ENCODE measurements around the gene NUP54. TPM values are rescaled to one million over a fixed set of nuclear protein-coding genes. Genes with fewer than 3 reads are reported as not detected.

NUP54 gene
- total RNA-seq, 2 donors from 2014 or later = 31.5 to 35.3 TPM

DNA sequence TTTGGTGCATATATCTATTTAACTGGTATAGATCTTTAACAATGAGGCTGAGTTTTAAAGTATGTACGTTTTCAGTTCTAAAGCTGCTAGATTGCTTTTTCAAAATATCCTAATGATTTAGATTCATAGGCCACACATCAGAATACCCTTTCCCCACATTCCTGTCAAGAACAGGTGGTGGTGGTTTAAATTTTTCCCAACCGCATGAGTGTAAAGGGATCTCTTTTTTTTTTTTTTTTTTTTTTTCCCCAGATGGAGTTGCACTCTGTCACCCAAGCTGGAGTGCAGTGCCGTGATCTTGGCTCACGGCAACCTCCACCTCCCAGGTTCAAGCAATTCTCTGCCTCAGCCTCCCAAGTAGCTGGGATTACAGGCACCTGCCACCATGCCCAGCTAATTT, 28.0 kb downstream of the NUP54 start:
- intact Hi-C loops (cut with DNase I) = no loop called here
- peaks cover 8% of the 10 kb centered on the region for H3K36me3 ChIP-seq

DNA sequence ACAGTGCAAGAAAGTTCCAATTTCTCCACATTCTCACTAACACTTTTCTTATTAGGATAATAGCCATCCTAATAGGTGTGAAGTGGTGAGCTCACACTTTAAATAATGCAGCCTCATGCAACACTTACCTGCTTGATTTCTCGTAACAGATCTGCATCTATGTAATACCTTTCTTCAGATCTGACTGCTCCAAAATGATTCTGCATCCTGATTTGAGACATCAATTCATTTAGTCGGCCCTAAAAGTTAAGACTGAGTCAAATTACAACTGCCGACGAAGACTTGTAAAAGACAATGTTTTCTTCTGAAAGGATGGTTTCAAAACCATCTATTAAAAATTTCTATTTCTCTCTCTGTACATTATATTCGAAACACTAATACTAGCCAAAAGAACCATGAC, 30.7 kb downstream of the NUP54 start:
- H3K4me3 ChIP-seq = no peak overlapping the region
- peaks cover 8% of the 10 kb centered on the region for H3K36me3 ChIP-seq
- H3K27ac ChIP-seq = no peak overlapping the region
- no peak for DNase-seq
- H3K4me1 ChIP-seq = no peaks in the 10 kb centered on the region
- H3K27me3 ChIP-seq = no peaks in the 10 kb centered on the region
- no peaks in the 10 kb centered on the region for H3K9me3 ChIP-seq
- intact Hi-C loops (cut with DNase I) = no loop called here
- TF ChIP-seq, protein P1, sequence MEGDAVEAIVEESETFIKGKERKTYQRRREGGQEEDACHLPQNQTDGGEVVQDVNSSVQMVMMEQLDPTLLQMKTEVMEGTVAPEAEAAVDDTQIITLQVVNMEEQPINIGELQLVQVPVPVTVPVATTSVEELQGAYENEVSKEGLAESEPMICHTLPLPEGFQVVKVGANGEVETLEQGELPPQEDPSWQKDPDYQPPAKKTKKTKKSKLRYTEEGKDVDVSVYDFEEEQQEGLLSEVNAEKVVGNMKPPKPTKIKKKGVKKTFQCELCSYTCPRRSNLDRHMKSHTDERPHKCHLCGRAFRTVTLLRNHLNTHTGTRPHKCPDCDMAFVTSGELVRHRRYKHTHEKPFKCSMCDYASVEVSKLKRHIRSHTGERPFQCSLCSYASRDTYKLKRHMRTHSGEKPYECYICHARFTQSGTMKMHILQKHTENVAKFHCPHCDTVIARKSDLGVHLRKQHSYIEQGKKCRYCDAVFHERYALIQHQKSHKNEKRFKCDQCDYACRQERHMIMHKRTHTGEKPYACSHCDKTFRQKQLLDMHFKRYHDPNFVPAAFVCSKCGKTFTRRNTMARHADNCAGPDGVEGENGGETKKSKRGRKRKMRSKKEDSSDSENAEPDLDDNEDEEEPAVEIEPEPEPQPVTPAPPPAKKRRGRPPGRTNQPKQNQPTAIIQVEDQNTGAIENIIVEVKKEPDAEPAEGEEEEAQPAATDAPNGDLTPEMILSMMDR (IDR thresholded peaks at IDR 0.05) = no peak
- H3K9ac ChIP-seq (ENCODE audit: low read depth in 2 of 2, low read length in 2 of 2) = no peak overlapping the region

More for the DNA sequence above, 28.0 kb downstream of the NUP54 start:
- DNase-seq = no peak
- Histone ChIP-seq H3K27ac (no peak overlapping the region), H3K9ac (ENCODE audit: low read depth in 2 of 2, low read length in 2 of 2) (no peak overlapping the region), H3K27me3 (no peaks in the 10 kb centered on the region), H3K9me3 (no peaks in the 10 kb centered on the region), H3K4me3 (no peak overlapping the region), H3K4me1 (no peaks in the 10 kb centered on the region)
- TF ChIP-seq, protein P1 (IDR thresholded peaks at IDR 0.05) = no peak

DNA sequence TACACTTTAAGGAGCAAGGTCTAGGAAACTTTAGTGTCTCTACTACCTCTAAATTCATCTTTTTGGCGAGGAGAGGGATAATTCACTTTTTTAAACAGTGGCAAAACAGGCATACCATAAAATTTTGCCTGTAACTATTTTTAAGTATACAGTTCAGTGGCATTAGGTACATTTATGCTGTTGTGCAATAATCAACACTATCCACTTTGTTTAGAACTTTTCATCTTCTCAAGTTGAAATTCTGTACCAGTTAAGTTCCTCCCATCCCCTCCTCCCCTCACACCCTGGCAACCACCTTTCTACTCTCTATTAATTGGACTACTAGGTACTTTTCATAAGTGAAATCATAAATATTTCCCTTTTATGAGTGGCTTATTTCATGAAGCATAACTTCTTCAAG, 31.4 kb downstream of the NUP54 start:
- Histone ChIP-seq H3K27me3 (no peaks in the 10 kb centered on the region), H3K9me3 (no peaks in the 10 kb centered on the region), H3K36me3 (peaks cover 8% of the 10 kb centered on the region), H3K4me3 (no peak overlapping the region), H3K4me1 (no peaks in the 10 kb centered on the region), H3K9ac (ENCODE audit: low read depth in 2 of 2, low read length in 2 of 2) (no peak overlapping the region), H3K27ac (no peak overlapping the region)
- DNase-seq = no peak
- TF ChIP-seq, protein P1 (IDR thresholded peaks at IDR 0.05) = no peak
- intact Hi-C loops (cut with DNase I) = no loop called here

DNA sequence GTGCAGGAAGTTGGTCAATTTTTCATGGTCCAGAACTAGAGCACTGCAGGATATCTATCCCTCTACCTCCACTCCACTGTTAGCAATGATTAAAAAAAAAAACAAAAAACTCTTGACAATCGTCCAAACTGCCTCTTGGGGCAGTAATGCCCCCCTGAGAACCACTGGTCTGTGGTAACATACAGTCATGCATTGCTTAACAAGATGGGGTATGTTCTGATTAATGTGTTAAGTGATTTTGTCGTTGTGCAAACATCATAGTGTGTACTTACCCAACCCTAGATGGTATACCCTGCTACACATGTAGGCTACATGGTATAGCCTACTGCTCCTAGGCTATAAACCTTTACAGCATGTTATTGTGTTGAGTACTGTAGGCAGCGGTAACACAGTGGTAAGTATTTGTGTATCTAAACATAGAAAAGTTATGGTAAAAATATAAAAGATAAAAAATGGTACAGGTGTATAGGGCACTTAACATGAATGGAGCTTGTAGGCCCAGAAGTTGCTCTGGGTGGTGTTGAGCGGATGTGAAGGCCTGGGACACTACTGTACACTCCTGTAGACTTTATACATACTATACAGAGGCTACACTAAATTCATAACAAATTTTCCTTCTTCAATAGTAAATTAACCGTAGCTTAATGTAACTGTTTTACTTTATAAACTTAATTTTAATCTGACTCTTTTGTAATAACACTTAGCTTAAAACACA, 39.6 kb downstream of the NUP54 start:
- intact Hi-C loops (cut with DNase I) = no loop called here

DNA sequence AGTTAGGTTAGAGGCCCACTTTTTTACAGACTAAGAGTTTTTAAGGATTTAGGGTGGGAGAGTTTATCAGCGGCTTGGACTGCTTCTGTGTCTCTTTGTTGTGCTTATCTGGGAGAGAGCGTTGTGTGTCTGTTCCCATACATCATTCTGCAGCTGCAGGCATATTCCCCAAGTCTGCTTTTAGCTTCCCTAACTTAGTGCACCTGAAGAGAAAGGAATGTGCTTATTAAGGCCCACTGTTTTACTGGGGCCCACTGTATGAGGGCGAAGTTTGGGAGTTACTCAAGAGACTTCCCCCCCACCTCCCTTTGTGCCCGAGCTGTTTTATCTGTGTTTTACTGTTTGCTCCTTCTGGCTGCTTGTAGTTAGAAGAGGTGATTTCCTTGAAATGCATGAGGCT, 41.8 kb downstream of the NUP54 start:
- no peaks in the 10 kb centered on the region for H3K4me1 ChIP-seq
- no peak overlapping the region for H3K27ac ChIP-seq
- H3K9ac ChIP-seq (ENCODE audit: low read depth in 2 of 2, low read length in 2 of 2) = no peak overlapping the region
- TF ChIP-seq, protein P1 (IDR thresholded peaks at IDR 0.05) = no peak
- H3K4me3 ChIP-seq = no peak overlapping the region
- no peaks in the 10 kb centered on the region for H3K9me3 ChIP-seq
- no peaks in the 10 kb centered on the region for H3K36me3 ChIP-seq
- H3K27me3 ChIP-seq = no peaks in the 10 kb centered on the region
- intact Hi-C loops (cut with DNase I) = no loop called here
- no peak for DNase-seq

More for the DNA sequence above, 39.6 kb downstream of the NUP54 start:
- H3K27me3 ChIP-seq = no peaks in the 10 kb centered on the region
- DNase-seq = no peak
- no peaks in the 10 kb centered on the region for H3K9me3 ChIP-seq
- H3K27ac ChIP-seq = no peak overlapping the region
- no peak overlapping the region for H3K9ac ChIP-seq (ENCODE audit: low read depth in 2 of 2, low read length in 2 of 2)
- H3K4me3 ChIP-seq = no peak overlapping the region
- no peaks in the 10 kb centered on the region for H3K4me1 ChIP-seq
- TF ChIP-seq, protein P1 (IDR thresholded peaks at IDR 0.05) = no peak
- H3K36me3 ChIP-seq = no peaks in the 10 kb centered on the region
